Lower leg skin (tissue), 4 donors: ENCODE data around the gene ADGRG6. TPM values are rescaled to one million over a fixed set of nuclear protein-coding genes. Genes with fewer than 3 reads are reported as not detected.

Experiments
- DNase-seq, 2 donors: peaks; one replicate each; pipeline ENCODE4 v3.0.0-alpha.2; 2019; ENCODE audit warnings: low spot score in 2 of 2
- H3K4me3 ChIP-seq: fragments of 200-600 bp; sonication (generic); 2 replicates; pipeline ENCODE4 v1.5.1; 2017; ENCODE audit warnings: mild to moderate bottlenecking, low read depth; ENCODE audit not compliant: poor library complexity, severe bottlenecking
- CTCF ChIP-seq, 3 donors: fragments of 450-650 bp; IDR thresholded peaks; one replicate each; pipeline ENCODE4 v1.5.1; 2016; ENCODE audit warnings: antibody characterized with exemption in 3 of 3, mild to moderate bottlenecking in 3 of 3, moderate library complexity in 2 of 3
- POLR2A ChIP-seq, 2 donors: fragments of 450-650 bp; IDR thresholded peaks; one replicate each; pipeline ENCODE4 v1.6.1; 2016 to 2017; ENCODE audit warnings: antibody characterized with exemption in 2 of 2, mild to moderate bottlenecking in 1 of 2, moderate library complexity in 1 of 2
- WGBS, 2 donors: methylation state at CpG; one replicate each; pipeline ENCODE4 v1.1.5; 2018; 5-methylcytosine and 5-hydroxymethylcytosine counted together
- intact Hi-C: fragments of 100-400 bp; cut with DNase I; formaldehyde crosslinking; loops from one replicate; pipeline ENCODE4 v1.15.0; 2023; ENCODE audit warnings: low total_unique reads
- total RNA-seq, 4 donors: library from RNA; depleted of rRNA; stranded (reverse); fragments of >200 nt; gene quantifications; one replicate each; pipeline ENCODE4 v1.1.0, GENCODE V29; 2016

Gene ADGRG6
- total RNA-seq, 4 donors from 2014 or later, result 41.8 to 54.8 (median 50.0) TPM

- intact Hi-C loops, result no loop called here
- TF ChIP-seq CTCF (IDR thresholded peaks at IDR 0.05), result no peak
- TF ChIP-seq POLR2A (IDR thresholded peaks at IDR 0.05), result no peak
- no peak for DNase-seq
- no peak overlapping the region for H3K4me3 ChIP-seq
Measured at GRCh38 chr6:142322504-142323198, 20.8 kb downstream of the ADGRG6 start.

GRCh38 chr6:142323377-142323776 lies 21.6 kb downstream of the ADGRG6 start:
- WGBS, 2 donors, result 80 to 82% methylated on average over 6 of the region's 6 CpGs
- intact Hi-C loops, result no loop called here
- no peak for DNase-seq
- TF ChIP-seq CTCF (IDR thresholded peaks at IDR 0.05) (no peak), POLR2A (IDR thresholded peaks at IDR 0.05) (no peak)
- H3K4me3 ChIP-seq, result no peak overlapping the region

GRCh38 chr6:142324111-142324510 lies 22.3 kb downstream of the ADGRG6 start:
- H3K4me3 ChIP-seq, result no peak overlapping the region
- DNase-seq, result no peak
- WGBS, 2 donors, result 93 to 100% methylated on average over 1 of the region's 1 CpG
- intact Hi-C loops, result no loop called here
- TF ChIP-seq CTCF (IDR thresholded peaks at IDR 0.05), result no peak
- TF ChIP-seq POLR2A (IDR thresholded peaks at IDR 0.05), result no peak

GRCh38 chr6:142325111-142325510 lies 23.3 kb downstream of the ADGRG6 start:
- WGBS, 2 donors, result 79 to 87% methylated on average over 3 of the region's 3 CpGs
- H3K4me3 ChIP-seq, result no peak overlapping the region
- intact Hi-C loops, result no loop called here
- TF ChIP-seq POLR2A (IDR thresholded peaks at IDR 0.05) (no peak), CTCF (IDR thresholded peaks at IDR 0.05) (no peak)
- no peak for DNase-seq

- intact Hi-C loops, result no loop called here
- TF ChIP-seq POLR2A (IDR thresholded peaks at IDR 0.05) (no peak), CTCF (IDR thresholded peaks at IDR 0.05) (no peak)
- DNase-seq, result no peak
- no peak overlapping the region for H3K4me3 ChIP-seq
- WGBS, 2 donors, result 58 to 68% methylated on average over 1 of the region's 1 CpG
Measured at GRCh38 chr6:142326540-142326939, 24.7 kb downstream of the ADGRG6 start.

- WGBS, 2 donors, result 86 to 94% methylated on average over 2 of the region's 2 CpGs
- no peak overlapping the region for H3K4me3 ChIP-seq
- TF ChIP-seq CTCF (IDR thresholded peaks at IDR 0.05), result no peak
- no peak for TF ChIP-seq POLR2A (IDR thresholded peaks at IDR 0.05)
- DNase-seq, result no peak
- intact Hi-C loops, result no loop called here
Measured at GRCh38 chr6:142328070-142328469, 26.3 kb downstream of the ADGRG6 start.
